HCT116 (cell line): ENCODE results near the gene SIRPB2. TPM values are rescaled to one million over a fixed set of nuclear protein-coding genes. Genes with fewer than 3 reads are reported as not detected.

Experiments used
- ATAC-seq: fragments of 200-7000 bp; cut with Tn5 transposase; 2 replicates; pipeline ENCODE4 v1.9.1; 2020; ENCODE audit warnings: mild to moderate bottlenecking, moderate library complexity
- BruUV-seq: library from RNA; stranded (reverse); fragments of 400-500 nt; replicated peaks from 2 replicates; lab custom pipeline; 2021; lab: Mats Ljungman, UMichigan
- CTCF ChIA-PET: fragments of 300-600 bp; sonication (Branson Sonifier 250); formaldehyde crosslinking; loops from one replicate; lab custom pipeline; 2021; ENCODE audit warnings: antibody characterized with exemption; lab: Charles Lee
- POLR2A ChIA-PET: fragments of 300-600, 350-600 bp; sonication (Branson Sonifier 250); formaldehyde crosslinking; loops from one replicate; lab custom pipeline; 2021; ENCODE audit warnings: antibody characterized with exemption; lab: Charles Lee
- RAD21 ChIA-PET, 2 experiments: fragments of 300-600 bp; sonication (Branson Sonifier 250); formaldehyde crosslinking; loops; one replicate each; lab custom pipeline; 2023; ENCODE audit warnings: low total read pairs in 2 of 2; ENCODE audit not compliant: uncharacterized antibody in 2 of 2, unreplicated experiment in 2 of 2, low non-redundant PET in 1 of 2; lab: Charles Lee
- DNase-seq: peaks from one replicate; pipeline ENCODE4 v3.0.0-alpha.2; 2010; ENCODE audit warnings: low read depth, low spot score
- H2AFZ ChIP-seq: fragments of 200-600 bp; shearing (Covaris generic), sonication (generic); 2 replicates; pipeline ENCODE4 v1.6.1; 2017; ENCODE audit warnings: low read depth, mixed run types, mixed read lengths, antibody characterized with exemption, low read length; ENCODE audit not compliant: poor library complexity, severe bottlenecking
- H3K27ac ChIP-seq: 2 replicates; pipeline ENCODE4 v1.5.1; 2012; ENCODE audit warnings: low read depth, low read length
- H3K27me3 ChIP-seq: fragments of 200-600 bp; sonication (generic); 2 replicates; pipeline ENCODE4 v1.6.1; 2016; ENCODE audit warnings: mixed run types, low read length, mixed read lengths; ENCODE audit not compliant: insufficient read depth
- H3K36me3 ChIP-seq, 2 experiments: fragments of 200-500 bp in 1 of 2; fragments of 200-600 bp in 1 of 2; sonication (Bioruptor generic) in 1 of 2; sonication (generic) in 1 of 2; 2 replicates each; pipeline versions ENCODE4 v1.5.1 to v1.6.1; 2014 to 2016; ENCODE audit warnings: low read length in 2 of 2, inconsistent platforms in 1 of 2, mixed read lengths in 1 of 2, mixed run types in 1 of 2; ENCODE audit not compliant: insufficient read depth in 2 of 2, control insufficient read depth in 1 of 2
- H3K4me1 ChIP-seq, 2 experiments: fragments of 200-600 bp in 1 of 2; sonication (generic) in 1 of 2; 2 replicates each; pipeline versions ENCODE4 v1.5.1 to v1.6.1; 2012 to 2017; ENCODE audit warnings: low read length in 2 of 2, inconsistent platforms in 1 of 2, mild to moderate bottlenecking in 1 of 2, mixed read lengths in 1 of 2, mixed run types in 1 of 2, moderate library complexity in 1 of 2; ENCODE audit not compliant: insufficient read depth in 2 of 2, control insufficient read depth in 1 of 2
- H3K4me2 ChIP-seq: fragments of 200-600 bp; sonication (generic); 2 replicates; pipeline ENCODE4 v1.6.1; 2017; ENCODE audit warnings: mixed run types, low read length, mixed read lengths
- H3K4me3 ChIP-seq, 2 experiments: fragments of 200-600 bp in 1 of 2; sonication (generic) in 1 of 2; replicated peaks in 1 of 2; 2 replicates each; pipeline ENCODE4 v1.5.1; 2011 to 2016; ENCODE audit warnings: low read length in 2 of 2, control low read depth in 1 of 2, low read depth in 1 of 2, mild to moderate bottlenecking in 1 of 2, mixed read lengths in 1 of 2, mixed run types in 1 of 2
- H3K79me2 ChIP-seq: fragments of 200-600 bp; sonication (generic); 2 replicates; pipeline ENCODE4 v1.6.1; 2017; ENCODE audit warnings: mild to moderate bottlenecking, mixed run types, low read length, moderate library complexity, mixed read lengths; ENCODE audit not compliant: insufficient read depth
- H3K9ac ChIP-seq: fragments of 200-600 bp; sonication (generic); 2 replicates; pipeline ENCODE4 v1.6.1; 2016; ENCODE audit warnings: low read length, mixed read lengths
- H3K9me2 ChIP-seq: fragments of 200-600 bp; sonication (generic), shearing (Covaris generic); 2 replicates; pipeline ENCODE4 v1.6.1; 2017; ENCODE audit warnings: mixed run types, mild to moderate bottlenecking, moderate library complexity; ENCODE audit not compliant: insufficient read depth
- H3K9me3 ChIP-seq, 2 experiments: fragments of 200-500 bp in 1 of 2; fragments of 200-600 bp in 1 of 2; sonication (Bioruptor generic) in 1 of 2; sonication (generic) in 1 of 2; 2 replicates each; pipeline ENCODE4 v1.6.1; 2014 to 2017; ENCODE audit warnings: low read length in 2 of 2, mixed read lengths in 2 of 2, inconsistent platforms in 1 of 2, low read depth in 1 of 2, mild to moderate bottlenecking in 1 of 2, mixed run types in 1 of 2, moderate library complexity in 1 of 2; ENCODE audit not compliant: control insufficient read depth in 1 of 2, insufficient read depth in 1 of 2
- H4K20me1 ChIP-seq: fragments of 200-600 bp; sonication (generic), shearing (Covaris generic); 2 replicates; pipeline ENCODE4 v1.6.1; 2017; ENCODE audit warnings: mixed run types, mild to moderate bottlenecking, moderate library complexity; ENCODE audit not compliant: insufficient read depth
- CEBPB ChIP-seq: IDR thresholded peaks from 2 replicates; pipeline ENCODE4 v1.6.1; 2012; ENCODE audit warnings: low read depth
- CTCF ChIP-seq, 3 experiments: fragments of 200-600 bp in 1 of 3; sonication (generic) in 1 of 3; IDR thresholded peaks in 2 of 3; conservative IDR thresholded peaks in 1 of 3; 2 replicates each; pipeline ENCODE4 v1.5.1; 2012 to 2017; ENCODE audit warnings: low read depth in 2 of 3, low read length in 2 of 3, antibody characterized with exemption in 1 of 3, borderline replicate concordance in 1 of 3, control low read depth in 1 of 3, mild to moderate bottlenecking in 1 of 3, mixed read lengths in 1 of 3, mixed run types in 1 of 3, moderate library complexity in 1 of 3; ENCODE audit not compliant: insufficient read depth in 1 of 3
- ELF1 ChIP-seq: IDR thresholded peaks from 2 replicates; pipeline ENCODE4 v1.6.1; 2012; ENCODE audit warnings: low read depth, borderline replicate concordance
- EZH2phosphoT487 ChIP-seq: fragments of 200-600 bp; IDR thresholded peaks from 2 replicates; pipeline ENCODE4 v1.6.1; 2018; ENCODE audit warnings: antibody characterized with exemption, borderline replicate concordance
- JUND ChIP-seq: IDR thresholded peaks from 2 replicates; pipeline ENCODE4 v1.6.1; 2012
- POLR2A ChIP-seq: IDR thresholded peaks from 2 replicates; pipeline ENCODE4 v1.7.0; 2011; ENCODE audit warnings: borderline replicate concordance; ENCODE audit not compliant: insufficient read depth, insufficient read length; ENCODE audit errors: extremely low read depth
- SIN3A ChIP-seq: IDR thresholded peaks from 2 replicates; pipeline ENCODE4 v1.6.1; 2012; ENCODE audit warnings: low read depth
- SP1 ChIP-seq: IDR thresholded peaks from 2 replicates; pipeline ENCODE4 v1.6.1; 2012; ENCODE audit warnings: low read depth
- TCF7L2 ChIP-seq: IDR thresholded peaks from 2 replicates; pipeline ENCODE4 v1.7.0; 2011; ENCODE audit warnings: borderline replicate concordance, inconsistent platforms; ENCODE audit not compliant: insufficient read depth, insufficient read length; ENCODE audit errors: extremely low read depth
- ZNF274 ChIP-seq: fragments of 200-500 bp; sonication (Bioruptor generic); IDR thresholded peaks from 2 replicates; pipeline ENCODE4 v1.6.1; 2014; ENCODE audit warnings: mild to moderate bottlenecking, low read depth, low read length, inconsistent platforms
- intact Hi-C: fragments of 100-400 bp; cut with micrococcal nuclease; formaldehyde crosslinking; loops from 2 replicates; pipeline ENCODE4 v1.10.0; 2022
- total RNA-seq: library from RNA; stranded (reverse); gene quantifications from one replicate; pipeline ENCODE4 v1.2.1, GENCODE V29; 2021; ENCODE audit not compliant: unreplicated experiment
- TF ChIP-seq, protein P1 (sequence below): IDR thresholded peaks from 2 replicates; pipeline ENCODE4 v1.6.1; 2012
- TF ChIP-seq, protein P2 (sequence below): IDR thresholded peaks from 2 replicates; pipeline ENCODE4 v1.6.1; 2011; ENCODE audit warnings: mild to moderate bottlenecking, low read length, moderate library complexity; ENCODE audit not compliant: insufficient replicate concordance; ENCODE audit errors: extremely low read depth
- TF ChIP-seq, protein P3 (sequence below): IDR thresholded peaks from 2 replicates; pipeline ENCODE4 v1.6.1; 2012

SIRPB2 gene
- total RNA-seq, 1 experiment from 2014 or later, result not detected

- H3K9ac ChIP-seq, result no peak overlapping the region
- no peak overlapping the region for H2AFZ ChIP-seq
- H3K4me2 ChIP-seq, result no peak overlapping the region
- intact Hi-C loops, result loop anchor here (5.0 kb wide), 1 partner anchor 305 kb away; no protein-coding TSS in a partner anchor
- ChIA-PET RAD21 (no interaction called here), POLR2A (no interaction called here), CTCF (interaction anchor here (4.9 kb wide), 1 partner anchor 31 kb away, joined by 36 read pairs; no protein-coding TSS in a partner anchor)
- H3K4me3 ChIP-seq, result no peak overlapping the region
- no TSS peak for BruUV-seq
- H4K20me1 ChIP-seq, result no peaks in the 10 kb centered on the region
- TF ChIP-seq CTCF (IDR thresholded peaks at IDR 0.05 in 2 of 3, conservative IDR thresholded peaks at IDR 0.05 in 1 of 3; ENCODE audit: borderline replicate concordance in 1 of 3, insufficient read depth in 1 of 3, low read depth in 2 of 3, low read length in 2 of 3) (no peak), SIN3A (no peak)
- TF ChIP-seq, protein P1, sequence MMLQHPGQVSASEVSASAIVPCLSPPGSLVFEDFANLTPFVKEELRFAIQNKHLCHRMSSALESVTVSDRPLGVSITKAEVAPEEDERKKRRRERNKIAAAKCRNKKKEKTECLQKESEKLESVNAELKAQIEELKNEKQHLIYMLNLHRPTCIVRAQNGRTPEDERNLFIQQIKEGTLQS, result no peak
- DNase-seq, result no peak
- no peak for ATAC-seq
- H3K79me2 ChIP-seq, result no peaks in the 10 kb centered on the region
- H3K36me3 ChIP-seq, result no peaks in the 10 kb centered on the region
- H3K9me3 ChIP-seq, result no peaks in the 10 kb centered on the region
- H3K27ac ChIP-seq, result no peak overlapping the region
- peaks cover 0 to 28% of the 10 kb centered on the region in 2 experiments; a peak in 3 of 4 replicates for H3K4me1 ChIP-seq
- no peaks in the 10 kb centered on the region for H3K27me3 ChIP-seq
- H3K9me2 ChIP-seq, result no peaks in the 10 kb centered on the region
Measured at GRCh38 chr20:1472556-1473245, 18.5 kb downstream of the SIRPB2 start.

GRCh38 chr20:1471242-1471641, 20.0 kb downstream of the SIRPB2 start:
- H3K9me3 ChIP-seq, result no peaks in the 10 kb centered on the region
- H3K9me2 ChIP-seq, result no peaks in the 10 kb centered on the region
- H3K4me1 ChIP-seq, result peaks cover 3 to 33% of the 10 kb centered on the region in 2 experiments; a peak in 3 of 4 replicates
- H3K36me3 ChIP-seq, result no peaks in the 10 kb centered on the region
- H3K27me3 ChIP-seq, result no peaks in the 10 kb centered on the region
- peak overlapping the region; percentile 70 for H2AFZ ChIP-seq
- no peak overlapping the region for H3K4me3 ChIP-seq
- ATAC-seq (no peak), DNase-seq (no peak)
- ChIA-PET POLR2A (no interaction called here), CTCF (no interaction called here), RAD21 (no interaction called here)
- H3K79me2 ChIP-seq, result peaks cover 1% of the 10 kb centered on the region; the same call in 1 of the 2 replicates
- intact Hi-C loops, result loop anchor here (5.0 kb wide), 1 partner anchor 306 kb away; no protein-coding TSS in a partner anchor
- no peak overlapping the region for H3K4me2 ChIP-seq
- BruUV-seq, result no TSS peak
- H3K27ac ChIP-seq, result no peak overlapping the region
- no peak overlapping the region for H3K9ac ChIP-seq
- H4K20me1 ChIP-seq, result no peaks in the 10 kb centered on the region
- TF ChIP-seq, protein P1, result no peak
- TF ChIP-seq ZNF274 (no peak), POLR2A (no peak), SP1 (no peak), TCF7L2 (no peak), JUND (no peak), CEBPB (no peak), SIN3A (no peak), ELF1 (no peak), EZH2phosphoT487 (no peak)
- TF ChIP-seq, protein P2, sequence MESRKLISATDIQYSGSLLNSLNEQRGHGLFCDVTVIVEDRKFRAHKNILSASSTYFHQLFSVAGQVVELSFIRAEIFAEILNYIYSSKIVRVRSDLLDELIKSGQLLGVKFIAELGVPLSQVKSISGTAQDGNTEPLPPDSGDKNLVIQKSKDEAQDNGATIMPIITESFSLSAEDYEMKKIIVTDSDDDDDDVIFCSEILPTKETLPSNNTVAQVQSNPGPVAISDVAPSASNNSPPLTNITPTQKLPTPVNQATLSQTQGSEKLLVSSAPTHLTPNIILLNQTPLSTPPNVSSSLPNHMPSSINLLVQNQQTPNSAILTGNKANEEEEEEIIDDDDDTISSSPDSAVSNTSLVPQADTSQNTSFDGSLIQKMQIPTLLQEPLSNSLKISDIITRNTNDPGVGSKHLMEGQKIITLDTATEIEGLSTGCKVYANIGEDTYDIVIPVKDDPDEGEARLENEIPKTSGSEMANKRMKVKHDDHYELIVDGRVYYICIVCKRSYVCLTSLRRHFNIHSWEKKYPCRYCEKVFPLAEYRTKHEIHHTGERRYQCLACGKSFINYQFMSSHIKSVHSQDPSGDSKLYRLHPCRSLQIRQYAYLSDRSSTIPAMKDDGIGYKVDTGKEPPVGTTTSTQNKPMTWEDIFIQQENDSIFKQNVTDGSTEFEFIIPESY, result no peak
- TF ChIP-seq, protein P3, sequence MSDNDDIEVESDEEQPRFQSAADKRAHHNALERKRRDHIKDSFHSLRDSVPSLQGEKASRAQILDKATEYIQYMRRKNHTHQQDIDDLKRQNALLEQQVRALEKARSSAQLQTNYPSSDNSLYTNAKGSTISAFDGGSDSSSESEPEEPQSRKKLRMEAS, result no peak
